GM21786 (cell line): ENCODE results near the gene CDK14.

Source experiments
- ATAC-seq: cut with Tn5 transposase; IDR thresholded peaks from one replicate; pipeline ENCODE4 v1.9.1; 2021; ENCODE audit not compliant: unreplicated experiment

The CDK14 gene

GRCh38 chr7:91082852-91083495 is 486.9 kb downstream of the CDK14 start:
- ATAC-seq, result no peak

DNA sequence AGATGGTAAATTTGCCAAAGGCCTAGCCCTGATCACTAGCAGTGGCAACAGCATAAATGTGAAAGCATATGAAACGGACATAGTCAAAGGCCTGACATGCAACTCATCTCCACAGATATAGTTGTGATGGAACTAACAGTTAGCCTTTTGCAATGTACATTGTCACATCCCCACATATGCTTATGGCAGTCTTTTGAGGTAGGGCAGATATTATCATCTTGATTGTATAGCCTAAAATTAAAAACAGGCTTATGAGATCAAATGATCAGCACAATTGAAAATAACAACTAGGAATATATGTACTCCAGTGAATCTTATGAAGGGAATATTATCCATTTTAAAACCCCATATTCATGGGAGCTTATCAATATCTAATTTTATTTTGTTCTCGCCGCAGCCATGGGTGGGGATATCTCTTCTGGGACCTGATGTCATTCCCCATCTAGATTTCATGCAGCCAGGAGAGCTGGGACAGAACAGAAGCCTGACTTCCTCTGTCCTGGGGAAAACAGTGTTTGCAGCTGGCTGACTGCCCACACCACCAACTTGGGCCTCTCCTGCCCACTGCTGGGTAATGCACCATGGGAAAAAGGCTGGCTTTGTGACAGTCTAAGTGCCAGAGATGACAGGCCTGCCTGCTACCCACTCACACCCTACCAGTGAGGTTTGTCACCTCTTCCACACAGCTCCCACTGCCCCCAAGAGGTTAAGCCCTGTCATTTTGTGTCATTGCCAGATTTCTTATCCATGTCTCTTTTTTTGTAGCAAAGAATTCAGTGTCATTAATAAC is 487.9 kb downstream of the CDK14 start:
- ATAC-seq, result no peak

GRCh38 chr7:91085175-91085574 is 489.1 kb downstream of the CDK14 start:
- no peak for ATAC-seq

DNA sequence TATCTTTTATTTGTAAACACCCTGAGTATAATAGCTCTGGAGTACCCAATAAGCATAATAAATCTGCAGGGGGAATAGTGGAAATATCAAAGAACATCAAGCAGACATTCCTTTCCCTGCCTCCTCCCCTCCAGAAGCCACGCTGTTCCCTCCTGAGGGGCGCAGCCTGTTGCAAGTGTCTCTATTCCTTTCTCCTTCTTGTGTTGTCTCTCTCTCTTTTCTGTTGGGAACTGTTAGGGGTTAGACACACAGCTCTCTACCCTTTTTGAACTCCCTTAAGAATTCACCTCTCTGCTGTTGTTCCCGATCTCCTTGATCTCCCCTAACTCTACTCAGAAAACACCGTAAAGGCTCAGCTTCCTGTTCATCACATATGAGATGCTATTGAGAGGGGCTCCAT is 490.1 kb downstream of the CDK14 start:
- ATAC-seq, result no peak

DNA sequence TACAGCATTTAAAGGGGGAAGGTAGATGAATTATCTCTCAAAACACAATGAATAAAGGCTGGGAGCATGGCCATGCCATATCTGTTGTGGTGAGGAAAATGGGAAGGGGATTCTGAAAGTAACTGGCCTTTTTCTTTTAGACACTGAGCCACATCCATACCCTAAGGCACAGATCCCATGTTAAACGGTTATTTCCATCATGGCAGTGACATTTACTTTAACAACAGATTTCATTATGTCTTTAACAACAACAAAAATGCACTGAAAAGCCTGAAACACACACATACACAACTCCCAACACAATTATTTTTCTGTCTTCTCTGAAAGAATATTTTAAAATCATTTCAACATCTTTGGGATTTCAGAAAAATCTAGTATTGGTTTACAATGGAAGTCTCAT is 492.0 kb downstream of the CDK14 start:
- ATAC-seq, result no peak

DNA sequence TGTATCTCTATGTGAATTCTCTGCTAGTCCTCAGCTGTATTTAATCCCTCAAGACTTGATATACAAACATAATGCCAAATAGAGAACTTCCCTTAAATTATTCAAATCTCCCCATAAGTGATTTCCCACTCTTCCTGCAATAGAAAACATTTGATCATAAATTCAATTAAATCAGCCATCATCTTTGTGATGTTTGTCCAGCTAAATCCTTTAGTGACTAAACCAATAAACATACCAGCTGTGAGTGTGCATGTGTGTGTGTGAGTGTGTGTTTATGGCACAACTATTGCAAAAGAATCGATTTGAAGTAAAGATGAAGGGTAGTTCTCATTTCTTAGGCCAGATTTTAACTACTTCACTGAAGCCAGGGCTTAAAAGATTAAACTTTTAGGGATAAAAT is 492.6 kb downstream of the CDK14 start:
- ATAC-seq, result no peak

DNA sequence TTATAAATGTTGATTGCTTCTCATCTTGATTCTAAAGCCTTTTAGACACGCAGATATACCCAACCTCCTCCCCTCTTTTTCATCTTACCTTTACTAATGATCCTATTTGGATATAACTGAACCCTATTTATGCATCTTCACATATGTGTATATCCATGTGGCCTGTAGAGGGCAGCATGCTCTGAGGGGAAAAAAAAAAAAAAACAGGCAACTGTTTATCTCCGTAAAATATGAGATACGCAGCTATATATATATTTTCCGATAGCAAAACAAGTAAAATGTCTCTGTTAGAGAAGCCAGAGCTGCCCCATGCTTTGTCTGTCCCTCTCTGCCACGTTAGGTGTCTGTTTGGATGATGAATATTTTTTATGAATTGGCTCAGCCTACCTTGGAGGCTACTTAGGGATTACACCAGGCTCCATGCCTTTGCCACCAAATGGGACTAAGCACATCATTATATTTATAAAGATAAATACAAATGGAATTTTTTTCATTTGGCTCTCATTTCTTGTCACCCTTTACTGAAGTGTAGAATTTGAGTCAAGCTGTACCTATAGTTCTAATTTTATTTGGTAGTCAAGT is 493.4 kb downstream of the CDK14 start:
- peak; percentile 85 for ATAC-seq

DNA sequence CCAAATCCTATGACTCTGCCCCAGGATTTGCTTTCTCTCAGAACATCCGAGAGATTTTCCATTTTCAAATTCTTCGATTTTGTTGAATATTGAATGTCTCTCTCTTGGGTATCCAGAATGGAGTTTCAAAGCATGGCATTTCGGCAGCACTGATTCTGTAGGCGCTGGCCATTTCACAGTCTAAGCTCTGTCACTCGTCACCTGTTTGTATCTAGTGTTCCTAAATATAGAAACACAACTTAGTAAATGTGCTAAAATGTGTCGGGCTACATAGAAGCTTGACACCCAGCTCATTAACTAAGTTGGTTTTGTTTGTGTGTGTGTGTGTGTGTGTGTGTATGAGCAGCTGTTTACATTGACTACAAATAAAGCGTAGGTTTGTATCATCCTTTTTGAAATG is 494.6 kb downstream of the CDK14 start:
- ATAC-seq, result no peak

- ATAC-seq, result no peak
These were observed 495.5 kb downstream of the CDK14 start for GRCh38 chr7:91091631-91092030.

- no peak for ATAC-seq
These were observed 497.1 kb downstream of the CDK14 start for GRCh38 chr7:91093181-91093580.

DNA sequence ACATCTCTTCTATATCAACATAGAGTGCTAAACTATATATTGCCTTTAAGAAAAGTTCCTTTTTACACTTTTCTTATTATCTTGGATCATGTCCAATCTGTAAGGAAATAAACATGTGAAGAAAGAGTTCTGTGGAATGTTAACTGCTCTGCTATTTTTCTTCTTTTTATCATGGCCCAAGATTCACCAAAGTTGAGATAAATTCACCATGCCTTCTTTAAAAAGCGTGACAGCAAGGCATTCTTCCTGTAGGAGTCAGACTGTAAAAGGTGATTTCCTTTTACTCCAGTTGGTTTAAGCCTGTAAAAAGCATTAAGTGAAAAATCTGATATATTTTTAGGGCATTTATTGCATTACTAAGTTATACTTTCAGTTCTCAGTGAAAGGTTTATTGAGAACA is 502.4 kb downstream of the CDK14 start:
- no peak for ATAC-seq

GRCh38 chr7:91103363-91103762 is 507.2 kb downstream of the CDK14 start:
- ATAC-seq, result no peak

- no peak for ATAC-seq
These were observed 511.3 kb downstream of the CDK14 start for GRCh38 chr7:91107460-91107859.

DNA sequence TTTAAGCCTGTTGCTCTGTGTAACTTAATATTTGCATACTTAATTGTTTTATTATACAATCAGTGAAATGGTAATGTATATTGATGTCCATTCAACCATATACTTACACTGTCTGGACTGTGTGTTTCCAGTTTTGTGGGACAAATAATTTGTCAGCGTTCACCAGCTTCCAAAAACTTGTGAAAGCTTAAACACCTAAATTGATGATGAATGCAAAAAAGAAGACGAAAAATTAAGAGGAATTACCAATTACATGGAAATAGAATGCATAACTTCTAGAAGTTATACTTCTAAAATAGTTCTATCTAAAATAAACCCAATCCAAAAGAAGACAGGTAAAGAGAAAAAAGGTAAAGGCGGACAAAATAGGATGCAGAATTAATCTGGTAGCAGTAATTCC is 513.1 kb downstream of the CDK14 start:
- no peak for ATAC-seq

DNA sequence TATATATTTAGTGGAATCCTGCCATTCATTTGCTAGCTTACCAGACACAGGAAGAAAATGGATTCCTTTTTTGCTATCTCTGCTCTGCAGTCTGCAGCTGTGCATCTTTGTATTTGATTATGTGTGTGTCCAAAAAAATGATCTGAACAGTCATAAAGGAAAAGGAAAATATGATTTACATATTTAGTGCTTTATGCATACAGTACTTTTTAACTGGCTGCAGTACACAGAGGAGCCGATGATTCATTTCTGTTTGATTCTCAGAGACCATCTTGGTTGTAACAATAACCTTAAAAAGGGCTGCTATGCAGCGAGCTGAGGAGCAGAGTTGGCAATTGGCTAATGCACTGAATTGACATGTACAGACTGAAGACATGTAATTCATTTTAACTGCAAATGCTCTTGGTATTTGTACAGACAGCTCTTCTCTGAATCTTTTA is 516.8 kb downstream of the CDK14 start:
- ATAC-seq, result no peak

DNA sequence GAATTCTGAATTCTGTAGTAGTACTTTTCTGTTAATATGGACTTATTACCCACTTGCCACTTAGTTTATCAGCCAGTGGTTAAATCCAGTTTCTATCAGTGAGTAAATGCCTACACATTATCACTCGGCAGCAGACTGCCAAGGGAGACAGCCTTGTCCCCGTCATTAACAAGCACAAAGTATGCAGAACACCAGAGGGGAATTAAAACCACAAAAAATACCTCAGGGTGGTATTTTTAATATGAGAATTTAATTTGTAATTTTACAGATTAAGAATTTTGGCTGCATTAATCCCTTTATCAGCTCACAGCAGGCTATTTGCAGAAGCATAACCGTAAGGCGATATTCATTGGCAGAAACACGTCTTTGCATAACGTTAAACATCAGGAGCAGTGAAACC is 518.1 kb downstream of the CDK14 start:
- ATAC-seq, result no peak

DNA sequence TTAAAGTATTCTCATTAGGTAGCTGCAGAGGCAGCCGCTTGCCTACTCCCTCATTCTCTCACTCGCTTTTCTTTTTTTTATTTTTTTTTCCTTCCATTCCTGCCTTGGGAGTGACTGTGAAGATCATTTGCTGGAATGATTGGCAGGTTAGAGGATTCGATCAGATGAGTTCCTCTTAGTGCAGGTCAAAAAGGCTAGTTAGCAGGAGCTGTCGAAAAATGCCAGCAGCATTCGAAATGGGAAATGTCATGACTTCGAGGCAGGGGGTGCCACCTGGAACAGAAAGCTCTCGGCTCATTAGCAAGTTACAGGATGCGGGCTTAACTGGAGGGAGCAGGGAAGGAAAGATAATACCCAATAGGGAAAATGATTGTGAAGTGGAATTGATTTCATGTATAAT is 530.6 kb downstream of the CDK14 start:
- ATAC-seq, result no peak

DNA sequence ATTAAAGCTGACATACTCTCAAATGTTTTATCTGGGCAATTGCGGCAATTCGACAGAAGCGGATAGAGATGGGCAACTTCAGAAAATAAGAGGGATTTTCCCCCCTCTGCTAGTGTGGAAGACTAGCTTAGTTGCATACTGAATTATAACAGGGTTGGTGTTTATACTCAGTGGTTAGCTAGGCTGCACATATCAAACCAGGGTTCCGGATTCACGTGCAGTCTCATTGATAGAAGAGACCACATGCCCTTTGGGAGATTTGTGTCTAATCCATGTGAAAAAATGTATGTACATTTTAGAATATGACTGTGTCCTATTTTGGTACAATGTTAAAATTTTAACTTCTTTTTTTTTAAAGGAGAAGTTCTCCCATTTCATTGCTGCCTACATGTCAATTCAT is 531.2 kb downstream of the CDK14 start:
- no peak for ATAC-seq

DNA sequence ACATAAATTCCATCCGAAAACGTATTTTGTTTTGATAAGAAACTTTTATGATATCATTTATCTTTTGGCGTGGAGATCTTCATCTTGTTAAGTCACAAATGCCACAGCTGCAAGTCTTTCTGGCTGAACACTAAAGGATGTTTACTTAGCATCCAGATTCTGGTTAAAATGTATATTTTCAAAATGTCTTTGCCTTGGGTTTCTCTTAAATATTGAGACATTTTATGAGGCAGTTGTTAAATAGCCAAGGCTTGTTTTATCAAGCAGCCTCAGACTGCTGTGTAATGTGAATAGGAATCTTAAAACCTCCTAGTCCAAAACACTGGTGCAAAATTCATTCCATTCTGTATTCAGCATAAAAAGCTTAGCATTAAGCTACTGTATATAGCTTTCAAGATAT is 531.8 kb downstream of the CDK14 start:
- no peak for ATAC-seq

DNA sequence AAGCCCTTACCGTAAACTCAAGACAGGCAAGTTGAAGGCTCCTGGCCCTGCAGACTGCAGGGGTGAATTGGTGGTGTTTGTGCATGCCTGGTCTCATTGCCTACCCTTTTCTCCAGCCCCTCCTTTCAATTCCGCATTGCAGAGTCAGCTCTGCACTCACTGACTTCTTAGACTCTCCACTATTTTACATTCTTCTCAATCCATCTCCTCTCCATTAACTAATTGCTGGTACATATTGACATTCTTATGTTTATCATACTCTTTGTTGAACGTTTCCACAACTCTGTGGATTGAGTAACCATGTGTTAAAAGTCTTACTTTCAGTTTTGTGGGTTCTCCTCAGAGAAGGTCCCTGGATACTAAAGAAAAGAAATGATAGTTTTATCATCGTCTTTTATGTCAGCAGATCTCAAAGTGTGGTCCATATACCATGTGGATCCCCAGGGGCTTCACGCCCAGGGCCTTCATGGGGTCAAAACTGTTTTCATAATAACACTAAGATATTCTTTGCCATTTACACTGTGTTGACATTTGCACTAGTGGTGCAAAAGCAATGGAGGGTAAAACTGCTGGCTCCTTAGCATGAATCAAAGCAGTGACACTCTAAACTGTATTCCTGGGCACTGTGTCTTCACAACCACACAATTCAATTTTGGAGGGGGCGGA is 532.7 kb downstream of the CDK14 start:
- ATAC-seq, result no peak

DNA sequence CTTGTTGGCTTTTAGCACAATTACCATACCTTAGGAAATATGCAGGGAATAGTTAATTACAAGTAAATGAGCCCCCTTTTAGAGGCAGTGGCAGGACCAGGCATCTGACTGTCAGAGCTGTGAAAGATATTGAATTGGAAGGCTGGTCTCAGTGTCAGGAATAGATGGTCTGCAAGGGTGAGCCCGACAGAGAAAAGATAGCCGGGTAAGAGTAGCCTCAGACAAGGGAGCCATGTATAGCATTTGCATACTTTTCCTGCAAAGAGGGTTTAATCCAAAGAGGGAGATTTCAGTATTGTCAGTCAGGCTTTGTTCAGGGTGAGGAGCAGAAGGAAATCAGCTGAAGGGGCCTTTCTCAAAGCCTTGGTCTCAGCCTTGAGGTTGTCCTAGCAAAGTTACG is 539.2 kb downstream of the CDK14 start:
- ATAC-seq, result no peak
